K562 (cell line): ENCODE results near the gene POMP. TPM values are rescaled to one million over a fixed set of nuclear protein-coding genes. Genes with fewer than 3 reads are reported as not detected.
"Not testable (repeated sequence)": the region's sequence is repeated elsewhere in the genome, so short reads cannot be mapped to it uniquely, and the experiment has no call there.

Experiments
- ATAC-seq: fragments of 200-7000 bp; cut with Tn5 transposase; 3 replicates; pipeline ENCODE4 v1.9.1; 2020; ENCODE audit warnings: moderate library complexity
- BruUV-seq: library from RNA; stranded (reverse); fragments of 400-500 nt; replicated peaks from 2 replicates; lab custom pipeline; 2021; lab: Mats Ljungman, UMichigan
- CTCF ChIA-PET: fragments of 300-600 bp; formaldehyde crosslinking; extraction: SDS; loops from one replicate; lab custom pipeline; 2021; ENCODE audit warnings: low intra/inter-chr PET ratio; lab: Yijun Ruan, JAX
- POLR2A ChIA-PET: fragments of 300-600, 350-650 bp; sonication (Branson Sonifier 250); formaldehyde crosslinking; extraction: SDS; loops from one replicate; lab custom pipeline; 2021; ENCODE audit warnings: antibody characterized with exemption, inconsistent platforms; lab: Yijun Ruan, JAX
- DNase-seq, 4 experiments: peaks; one replicate each; pipeline versions ENCODE4 v3.0.0 to v3.0.0-alpha.2; 2011 to 2018; ENCODE audit warnings: low spot score in 3 of 4, mixed read lengths in 3 of 4; ENCODE audit errors: extremely low read depth in 1 of 4
- FAIRE-seq: peaks from 2 replicates; lab custom pipeline; 2011; peaks lifted over from hg19 to GRCh38; lab: Jason Lieb, UNC
- H2AFZ ChIP-seq: 2 replicates; pipeline ENCODE4 v1.6.0; 2011; ENCODE audit warnings: low read depth, low read length, control low read depth, inconsistent platforms
- H3K27ac ChIP-seq: fragments of 200-600 bp; 3 replicates; pipeline ENCODE4 v1.8.0; 2011; ENCODE audit warnings: low read depth, mild to moderate bottlenecking, control low read depth, inconsistent platforms, low read length, moderate library complexity, mixed read lengths; ENCODE audit errors: extremely low read depth
- H3K27me3 ChIP-seq, 2 experiments: fragments of 300-600 bp in 1 of 2; 2 replicates in 1 of 2; 3 replicates in 1 of 2; pipeline versions ENCODE4 v1.6.0 to v1.8.0; 2011; ENCODE audit warnings: inconsistent platforms in 2 of 2, low read length in 2 of 2, mild to moderate bottlenecking in 1 of 2, mixed read lengths in 1 of 2, moderate library complexity in 1 of 2; ENCODE audit not compliant: control insufficient read depth in 2 of 2, insufficient read depth in 2 of 2
- H3K36me3 ChIP-seq: fragments of 300-600 bp; 3 replicates; pipeline ENCODE4 v1.8.0; 2011; ENCODE audit warnings: mild to moderate bottlenecking, low read length, inconsistent platforms; ENCODE audit not compliant: control insufficient read depth, insufficient read depth
- H3K4me1 ChIP-seq, 2 experiments: fragments of 200-600 bp in 1 of 2; replicated peaks in 1 of 2; 2 replicates in 1 of 2; 3 replicates in 1 of 2; pipeline versions ENCODE4 v1.5.1 to v1.8.0; 2011; ENCODE audit warnings: inconsistent platforms in 2 of 2, low read length in 2 of 2, mild to moderate bottlenecking in 1 of 2, mixed read lengths in 1 of 2, moderate library complexity in 1 of 2; ENCODE audit not compliant: control insufficient read depth in 2 of 2, insufficient read depth in 2 of 2
- H3K4me2 ChIP-seq: 2 replicates; pipeline ENCODE4 v1.6.1; 2011; ENCODE audit warnings: low read length, control low read depth, inconsistent platforms, mixed read lengths; ENCODE audit not compliant: insufficient read depth
- H3K4me3 ChIP-seq: fragments of 200-600 bp; sonication (generic), shearing (Covaris generic); 2 replicates; pipeline ENCODE4 v1.5.1; 2016; ENCODE audit warnings: control low read depth, inconsistent platforms
- H3K79me2 ChIP-seq: fragments of 200-600 bp; 3 replicates; pipeline ENCODE4 v1.8.0; 2011; ENCODE audit warnings: low read length, inconsistent platforms; ENCODE audit not compliant: control insufficient read depth, insufficient read depth
- H3K9ac ChIP-seq, 2 experiments: 2 replicates each; pipeline versions ENCODE4 v1.6.0 to v1.6.1; 2011; ENCODE audit warnings: low read depth in 2 of 2, low read length in 2 of 2, control low read depth in 1 of 2, inconsistent platforms in 1 of 2, mild to moderate bottlenecking in 1 of 2, mixed read lengths in 1 of 2; ENCODE audit not compliant: insufficient read depth in 1 of 2
- H3K9me1 ChIP-seq: one replicate; pipeline ENCODE4 v1.6.0; 2011; ENCODE audit warnings: inconsistent platforms, mild to moderate bottlenecking, low read length, moderate library complexity; ENCODE audit not compliant: control insufficient read depth, insufficient read depth
- H3K9me3 ChIP-seq: replicated peaks from 2 replicates; pipeline ENCODE4 v1.5.1; 2011; ENCODE audit warnings: low read depth, low read length, inconsistent platforms; ENCODE audit not compliant: control insufficient read depth, insufficient read depth
- H4K20me1 ChIP-seq: replicated peaks from 2 replicates; pipeline ENCODE4 v1.6.1; 2011; ENCODE audit warnings: low read length, inconsistent platforms, mixed read lengths; ENCODE audit not compliant: control insufficient read depth, insufficient read depth
- CBFA2T2 ChIP-seq: fragments of 450-650 bp; conservative IDR thresholded peaks from 2 replicates; pipeline ENCODE4 v1.6.1; 2017; ENCODE audit warnings: mild to moderate bottlenecking
- CBFA2T3 ChIP-seq: fragments of 450-650 bp; IDR thresholded peaks from 2 replicates; pipeline ENCODE4 v1.6.1; 2017
- CCAR2 ChIP-seq: fragments of 200-400 bp; formaldehyde crosslinking; IDR thresholded peaks from 2 replicates; pipeline ENCODE4 v1.6.1; 2017; ENCODE audit warnings: mild to moderate bottlenecking, low read depth, low read length
- ESRRA ChIP-seq: fragments of 450-650 bp; IDR thresholded peaks from 2 replicates; pipeline ENCODE4 v1.6.1; 2014; ENCODE audit warnings: low read depth, mild to moderate bottlenecking, moderate library complexity, borderline replicate concordance
- FOXA3 ChIP-seq, 2 experiments: fragments of 450-650 bp in 1 of 2; sonication (generic) in 1 of 2; formaldehyde crosslinking; IDR thresholded peaks in 1 of 2; conservative IDR thresholded peaks in 1 of 2; 2 replicates each; pipeline versions ENCODE4 v1.4.0 to v1.8.0; 2020 to 2022; ENCODE audit warnings: mild to moderate bottlenecking in 2 of 2, missing genetic modification reagents in 1 of 2
- NR2F6 ChIP-seq: fragments of 450-650 bp; formaldehyde crosslinking; IDR thresholded peaks from 2 replicates; pipeline ENCODE4 v1.4.0; 2020; ENCODE audit warnings: mild to moderate bottlenecking
- PHF8 ChIP-seq: fragments of 200-600 bp; sonication (generic); IDR thresholded peaks from 2 replicates; pipeline ENCODE4 v1.6.1; 2012; ENCODE audit warnings: mixed run types, mild to moderate bottlenecking, inconsistent platforms, low read length, moderate library complexity, borderline replicate concordance
- SPI1 ChIP-seq: IDR thresholded peaks from 2 replicates; pipeline ENCODE4 v1.6.1; 2011; ENCODE audit warnings: low read depth, low read length, control low read depth, borderline replicate concordance
- TAF15 ChIP-seq: fragments of 200-400 bp; formaldehyde crosslinking; IDR thresholded peaks from 2 replicates; pipeline ENCODE4 v1.6.1; 2017; ENCODE audit warnings: mild to moderate bottlenecking, low read depth, low read length, moderate library complexity
- TCF3 ChIP-seq: sonication (generic); formaldehyde crosslinking; IDR thresholded peaks from 2 replicates; pipeline ENCODE4 v1.4.0; 2020; ENCODE audit warnings: mild to moderate bottlenecking, missing genetic modification reagents
- TEAD1 ChIP-seq, 2 experiments: fragments of 450-650 bp in 1 of 2; sonication (generic) in 1 of 2; formaldehyde crosslinking; IDR thresholded peaks; 2 replicates each; pipeline versions ENCODE4 v1.4.0 to v1.8.0; 2020 to 2022; ENCODE audit warnings: mild to moderate bottlenecking in 2 of 2, missing genetic modification reagents in 1 of 2
- XRCC3 ChIP-seq: fragments of 450-650 bp; IDR thresholded peaks from 2 replicates; pipeline ENCODE4 v1.6.1; 2017; ENCODE audit warnings: mild to moderate bottlenecking, moderate library complexity
- YY1 ChIP-seq, 3 experiments: IDR thresholded peaks; 2 replicates each; pipeline ENCODE4 v1.6.1; 2011; ENCODE audit warnings: low read length in 2 of 3, mild to moderate bottlenecking in 2 of 3, moderate library complexity in 2 of 3, borderline replicate concordance in 1 of 3, control low read depth in 1 of 3, low read depth in 1 of 3; ENCODE audit not compliant: insufficient read depth in 3 of 3, insufficient replicate concordance in 2 of 3, control insufficient read depth in 1 of 3, insufficient read length in 1 of 3; ENCODE audit errors: extremely low read depth in 1 of 3
- ZNF384 ChIP-seq: IDR thresholded peaks from 2 replicates; pipeline ENCODE4 v1.6.1; 2012; ENCODE audit warnings: low read depth, low read length, improper control_type of control experiment
- WGBS: fragments of 100-300 bp; shearing (Covaris generic); methylation state at CpG from one replicate; pipeline ENCODE4 v1.1.6; 2016; ENCODE audit warnings: low coverage, mixed read lengths; ENCODE audit not compliant: insufficient coverage; ENCODE audit errors: missing lambda C conversion rate; 5-methylcytosine and 5-hydroxymethylcytosine counted together
- in situ Hi-C: fragments of 300-500 bp; cut with MboI; formaldehyde crosslinking; loops from 4 replicates; pipeline ENCODE4 v1.15.0; 2018; ENCODE audit warnings: inconsistent platforms, mixed read lengths
- intact Hi-C: fragments of 100-400 bp; cut with micrococcal nuclease; formaldehyde crosslinking; loops from 2 replicates; pipeline ENCODE4 v1.14.2; 2022
- polyA plus RNA-seq, 8 experiments: library from polyadenylated mRNA; depleted of rRNA in 4 of 8; stranded (reverse) in 5 of 8; unstranded in 3 of 8; fragments of >200 nt; fragmentation: Nextera tagmentation in 2 of 8; fragmentation: Illumina TruSeq in 1 of 8; extraction: Ambion mirVana in 2 of 8; extraction: Trizol in 1 of 8; gene quantifications; 2 replicates each; pipeline versions ENCODE4 v1.2.1 to v1.2.3, GENCODE V29; 2011 to 2014; ENCODE audit warnings: inconsistent platforms in 1 of 8, missing spikeins in 1 of 8
- total RNA-seq, 7 experiments: library from RNA; depleted of rRNA in 6 of 7; stranded (reverse); fragments of >200 nt in 6 of 7; fragmentation: Illumina TruSeq in 2 of 7; extraction: Trizol in 2 of 7; gene quantifications; 2 replicates each; pipeline versions ENCODE4 v1.2.1 to v1.2.3, GENCODE V29; 2011 to 2021; ENCODE audit warnings: low replicate concordance in 1 of 7

The POMP gene
- total and polyA plus RNA-seq, 9 of the 15 experiments (the other 6 are each of a cell fraction or from before 2014, with no cell fraction given): 69.2 to 647 (median 118) TPM

- no peak for TF ChIP-seq ZNF384
- TF ChIP-seq TAF15: no peak
- peak; percentile 82 for TF ChIP-seq SPI1
- no peak for TF ChIP-seq XRCC3
- no peak for TF ChIP-seq NR2F6 (CRISPR knock-in tag)
- TF ChIP-seq CCAR2: no peak
- no peak for TF ChIP-seq ESRRA
- TF ChIP-seq, all 486 proteins: peak for 2
Observed at GRCh38 chr13:28685892-28686291, 27.0 kb downstream of the POMP start (continued).

GRCh38 chr13:28693605-28694491, 34.9 kb downstream of the POMP start:
- POLR2A ChIA-PET: interaction anchor here (0.7 to 1.6 kb wide), 6 partner anchors 8 to 388 kb away, joined by 3 to 4 read pairs (median 4); no protein-coding TSS in a partner anchor
- FAIRE-seq, H3K36me3 ChIP-seq, H3K79me2 ChIP-seq, H3K9me1 ChIP-seq, H3K9me3 ChIP-seq, H3K27me3 ChIP-seq, H4K20me1 ChIP-seq, H3K27ac ChIP-seq, H3K4me1 ChIP-seq, in situ Hi-C loops, intact Hi-C loops, CTCF ChIA-PET, BruUV-seq: not testable (repeated sequence)
- H2AFZ ChIP-seq: peak overlapping the region; percentile 74; the same call in 1 of the 2 replicates
- H3K4me2 ChIP-seq: peak overlapping the region; percentile 46
- H3K4me3 ChIP-seq: 0 out of 2 replicates have a peak overlapping the region, but pooled peaks have one; percentile 15
- 0% methylated on average over 6 of the region's 11 CpGs for WGBS
- DNase-seq: peak in 1 of 4 experiments; percentile 35
- peak; percentile 60 for ATAC-seq
- TF ChIP-seq YY1 (IDR thresholded peaks at IDR 0.05; ENCODE audit: borderline replicate concordance in 1 of 3, control insufficient read depth in 1 of 3, extremely low read depth in 1 of 3, insufficient read depth in 3 of 3, insufficient read length in 1 of 3, insufficient replicate concordance in 2 of 3, low read depth in 1 of 3, low read length in 2 of 3): peak in 2 of 3 experiments; percentile 29 to 49
- peak; percentile 50 for TF ChIP-seq CBFA2T2
- peak in 1 of 2 experiments; percentile 35; a peak in 1 of 4 replicates for TF ChIP-seq TEAD1 (CRISPR knock-in tag; IDR thresholded peaks at IDR 0.05)
- TF ChIP-seq FOXA3 (CRISPR knock-in tag; conservative IDR thresholded peaks at IDR 0.05 in 1 of 2, IDR thresholded peaks at IDR 0.05 in 1 of 2): peak; percentile 19 to 95; a peak in 2 of 4 replicates
- TF ChIP-seq CBFA2T3: peak; percentile 56
- peak; percentile 20; the same call in 1 of the 2 replicates for TF ChIP-seq PHF8
- peak; percentile 57 for TF ChIP-seq TCF3
- H3K9ac ChIP-seq: peak overlapping the region in 1 of 2 experiments; percentile 74; a peak in 2 of 4 replicates
